Chondrocyte (in vitro differentiated cells): ENCODE data around the gene ASB18. TPM values are rescaled to one million over a fixed set of nuclear protein-coding genes. Genes with fewer than 3 reads are reported as not detected.

Source experiments
- DNase-seq: peaks from one replicate; pipeline ENCODE4 v3.0.0; 2021; ENCODE audit warnings: mixed read lengths, low spot score
- H3K27ac Mint-ChIP-seq: one replicate; pipeline ENCODE4 v1.8.0; 2021; ENCODE audit warnings: mild to moderate bottlenecking, moderate library complexity, mixed read lengths; ENCODE audit not compliant: unreplicated experiment
- H3K27me3 Mint-ChIP-seq: 2 replicates; pipeline ENCODE4 v1.8.0; 2021; ENCODE audit warnings: low read depth, mixed read lengths
- H3K36me3 Mint-ChIP-seq: 2 replicates; pipeline ENCODE4 v1.8.0; 2021; ENCODE audit warnings: low read depth, mixed read lengths
- H3K4me1 Mint-ChIP-seq: 2 replicates; pipeline ENCODE4 v1.8.0; 2021; ENCODE audit warnings: low read depth, mild to moderate bottlenecking, mixed read lengths
- H3K4me3 Mint-ChIP-seq: one replicate; pipeline ENCODE4 v1.8.0; 2021; ENCODE audit warnings: mild to moderate bottlenecking, moderate library complexity, mixed read lengths; ENCODE audit not compliant: unreplicated experiment
- H3K9me3 Mint-ChIP-seq: 2 replicates; pipeline ENCODE4 v1.8.0; 2021; ENCODE audit warnings: low read depth, mixed read lengths
- CTCF ChIP-seq: fragments of 200-600 bp; sonication (generic); IDR thresholded peaks from 2 replicates; pipeline ENCODE4 v1.5.0; 2021; ENCODE audit warnings: antibody characterized with exemption, mild to moderate bottlenecking, moderate library complexity
- total RNA-seq: library from RNA; stranded (reverse); gene quantifications from 3 replicates; pipeline ENCODE4 v1.2.1, GENCODE V29; 2021

The ASB18 gene
- total RNA-seq, 1 donor from 2014 or later, result not detected

- no peaks in the 10 kb centered on the region for H3K27me3 Mint-ChIP-seq
- H3K4me3 Mint-ChIP-seq, result no peak overlapping the region
- no peak overlapping the region for H3K27ac Mint-ChIP-seq
- no peak for DNase-seq
- no peaks in the 10 kb centered on the region for H3K9me3 Mint-ChIP-seq
- H3K36me3 Mint-ChIP-seq, result peaks cover 1% of the 10 kb centered on the region
- TF ChIP-seq CTCF, result no peak
- peaks cover 4% of the 10 kb centered on the region for H3K4me1 Mint-ChIP-seq
These were observed 105.0 kb downstream of the ASB18 start for GRCh38 chr2:236158969-236159777.

GRCh38 chr2:236157815-236158498, 106.2 kb downstream of the ASB18 start:
- H3K27ac Mint-ChIP-seq, result no peak overlapping the region
- H3K4me1 Mint-ChIP-seq, result peaks cover 4% of the 10 kb centered on the region
- no peak for DNase-seq
- H3K4me3 Mint-ChIP-seq, result no peak overlapping the region
- peaks cover 6% of the 10 kb centered on the region for H3K9me3 Mint-ChIP-seq
- peaks cover 5% of the 10 kb centered on the region for H3K36me3 Mint-ChIP-seq
- H3K27me3 Mint-ChIP-seq, result no peaks in the 10 kb centered on the region
- TF ChIP-seq CTCF, result no peak

- Mint-ChIP-seq H3K4me1 (no peaks in the 10 kb centered on the region), H3K36me3 (peaks cover 5% of the 10 kb centered on the region), H3K4me3 (no peak overlapping the region), H3K27me3 (no peaks in the 10 kb centered on the region), H3K9me3 (peaks cover 10% of the 10 kb centered on the region), H3K27ac (no peak overlapping the region)
- no peak for DNase-seq
- no peak for TF ChIP-seq CTCF
These were observed 106.8 kb downstream of the ASB18 start for GRCh38 chr2:236157366-236157765.

GRCh38 chr2:236156860-236157194, 107.4 kb downstream of the ASB18 start:
- Mint-ChIP-seq H3K27me3 (no peaks in the 10 kb centered on the region), H3K4me1 (no peaks in the 10 kb centered on the region)

More at GRCh38 chr2:236156860-236157194, 107.4 kb downstream of the ASB18 start:
- TF ChIP-seq CTCF, result no peak
- no peak overlapping the region for H3K27ac Mint-ChIP-seq
- H3K9me3 Mint-ChIP-seq, result peaks cover 10% of the 10 kb centered on the region
- H3K36me3 Mint-ChIP-seq, result peaks cover 5% of the 10 kb centered on the region
- no peak overlapping the region for H3K4me3 Mint-ChIP-seq
- peak; percentile 76 for DNase-seq
